GM21390 (cell line): ENCODE results near the gene ALX4.

ENCODE experiments used
- ATAC-seq: cut with Tn5 transposase; IDR thresholded peaks from one replicate; pipeline ENCODE4 v1.9.1; 2021; ENCODE audit not compliant: unreplicated experiment

The ALX4 gene

DNA sequence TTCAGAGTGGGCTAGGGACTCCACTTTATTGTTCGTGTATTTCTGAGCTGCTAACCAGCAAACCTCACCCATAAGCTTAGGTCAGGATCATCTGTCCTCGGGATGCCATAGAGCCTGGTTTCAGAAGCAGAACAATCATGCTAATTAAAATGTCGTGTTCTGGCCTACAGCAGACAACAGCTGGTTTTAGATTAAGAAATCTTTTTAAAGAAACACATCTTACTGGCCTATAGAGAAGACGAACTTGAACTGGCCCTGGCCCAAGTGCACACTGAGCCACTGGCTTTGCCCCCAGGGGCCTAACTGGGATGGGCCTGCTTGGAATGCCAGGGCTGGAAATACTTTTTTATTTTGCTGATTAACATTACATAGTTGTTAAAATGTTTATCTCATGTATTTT lies 63.2 kb downstream of the ALX4 start:
- ATAC-seq: no peak

DNA sequence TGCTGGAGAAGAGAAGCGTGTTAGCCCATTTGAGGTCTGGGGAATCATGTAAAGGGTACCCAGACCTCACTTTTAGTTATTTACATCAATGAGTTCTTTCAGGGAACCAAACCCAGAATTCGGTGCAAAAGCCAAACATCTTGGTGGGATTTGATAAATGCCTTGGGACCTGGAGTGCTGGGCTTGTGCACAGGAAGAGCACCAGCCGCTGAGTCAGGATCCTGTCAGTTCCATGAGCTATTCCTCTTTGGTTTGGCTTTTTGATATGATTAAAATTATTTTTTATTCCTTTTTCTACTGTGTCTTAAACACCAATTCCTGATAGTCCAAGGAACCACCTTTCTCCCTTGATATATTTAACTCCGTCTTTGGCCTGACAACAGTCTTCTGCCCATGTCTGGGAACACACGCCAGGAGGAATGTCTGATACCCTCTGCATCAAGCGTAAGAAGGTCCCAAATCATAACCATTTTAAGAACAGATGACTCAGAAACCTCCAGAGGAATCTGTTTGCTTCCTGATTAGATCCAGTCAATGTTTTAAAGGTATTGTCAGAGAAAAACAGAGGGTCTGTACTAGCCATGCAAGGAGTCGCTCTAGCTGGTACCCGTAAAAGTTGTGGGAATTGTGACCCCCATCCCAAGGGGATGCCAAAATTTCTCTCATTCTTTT lies 65.2 kb downstream of the ALX4 start:
- ATAC-seq: no peak

DNA sequence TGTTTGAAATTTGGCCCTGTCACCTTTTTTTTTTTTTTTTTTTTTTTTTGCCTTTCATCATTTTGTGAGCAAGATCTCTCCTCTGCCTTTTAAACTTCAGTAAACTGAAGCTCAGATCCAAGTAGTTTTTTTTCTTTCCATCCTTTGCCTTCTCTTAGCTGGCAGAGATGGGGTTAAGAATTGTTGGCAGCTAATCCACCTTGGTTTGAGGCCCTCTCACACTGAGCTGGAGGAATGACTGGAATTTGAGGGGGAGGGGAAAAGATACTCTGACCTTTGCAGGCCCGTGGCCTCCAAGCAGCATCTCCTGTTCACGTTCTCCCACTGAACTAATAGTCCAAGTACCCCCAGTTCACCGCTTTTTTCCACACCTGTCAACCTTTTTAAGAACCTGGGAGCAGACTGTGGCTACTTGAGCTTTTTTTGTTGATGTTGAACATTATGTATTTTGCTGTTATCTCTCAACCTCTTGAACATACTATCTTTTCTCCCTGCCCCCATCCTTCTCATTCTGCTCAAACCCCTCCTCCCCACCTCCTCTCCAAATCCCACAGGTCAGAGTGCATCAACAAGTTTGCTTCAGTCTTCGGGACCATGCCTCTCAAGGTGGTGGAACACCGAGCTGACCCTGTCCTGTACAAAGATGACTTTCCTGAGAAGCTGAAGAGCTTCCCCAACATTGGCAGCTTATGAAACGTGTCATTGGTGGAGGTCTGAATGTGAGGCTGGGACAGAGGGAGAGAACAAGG lies 66.2 kb downstream of the ALX4 start:
- ATAC-seq: no peak

DNA sequence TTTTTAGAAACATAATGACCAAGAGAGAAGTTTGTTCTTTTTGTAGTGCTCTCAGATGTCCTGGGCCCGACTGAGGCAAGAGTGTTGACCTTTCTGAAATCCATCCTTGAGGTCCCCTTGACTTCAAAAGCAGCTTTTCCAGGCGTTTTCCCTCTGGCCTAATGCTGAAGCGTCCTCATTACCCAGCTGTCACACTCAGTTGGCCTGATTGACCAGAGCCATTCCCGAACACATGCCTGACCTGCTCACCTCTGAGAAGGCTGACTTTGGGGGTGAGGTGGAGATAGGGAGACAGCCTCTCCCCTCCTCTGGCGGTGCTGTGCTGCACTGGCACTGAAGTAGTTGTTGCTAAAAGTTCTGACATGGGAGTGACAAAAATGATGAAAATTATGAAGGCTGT lies 66.9 kb downstream of the ALX4 start:
- no peak for ATAC-seq

DNA sequence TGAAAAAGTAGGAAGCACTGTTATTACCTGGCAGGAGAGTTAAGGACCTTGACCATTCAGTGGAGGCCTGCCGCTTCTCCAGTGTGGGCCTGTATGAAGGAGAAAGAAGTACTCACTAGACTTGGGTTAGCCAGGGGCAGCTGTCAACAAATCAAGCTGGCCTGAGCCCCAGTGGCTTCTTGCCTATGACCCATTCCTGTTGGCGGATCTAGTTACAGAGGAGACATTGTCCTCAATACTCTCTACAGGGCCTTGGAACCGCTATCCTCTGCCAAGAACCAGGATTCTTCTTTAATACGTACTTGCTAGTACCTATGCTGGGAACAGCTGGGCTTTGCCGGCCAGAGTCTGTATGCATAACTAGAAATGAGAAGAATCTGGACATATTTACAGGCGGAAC lies 68.1 kb downstream of the ALX4 start:
- no peak for ATAC-seq

DNA sequence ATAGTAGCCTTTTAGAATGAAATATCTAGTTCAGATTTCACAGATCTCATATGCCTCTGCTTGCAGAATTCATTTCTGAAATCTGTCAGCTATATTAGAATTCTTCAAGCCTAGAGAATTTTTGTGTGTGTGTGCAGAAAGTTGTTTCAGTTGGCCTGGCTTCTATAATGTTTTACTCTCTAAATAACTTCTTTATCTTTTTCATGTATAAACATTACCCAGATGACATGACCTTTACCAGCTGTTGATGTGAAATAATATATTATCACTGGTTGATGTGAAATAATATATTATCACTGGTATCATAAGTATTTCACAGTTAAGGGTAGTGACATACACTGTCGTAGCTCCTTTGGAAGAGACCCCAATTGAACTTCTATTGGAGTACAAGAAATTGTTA lies 72.8 kb downstream of the ALX4 start:
- ATAC-seq: no peak

DNA sequence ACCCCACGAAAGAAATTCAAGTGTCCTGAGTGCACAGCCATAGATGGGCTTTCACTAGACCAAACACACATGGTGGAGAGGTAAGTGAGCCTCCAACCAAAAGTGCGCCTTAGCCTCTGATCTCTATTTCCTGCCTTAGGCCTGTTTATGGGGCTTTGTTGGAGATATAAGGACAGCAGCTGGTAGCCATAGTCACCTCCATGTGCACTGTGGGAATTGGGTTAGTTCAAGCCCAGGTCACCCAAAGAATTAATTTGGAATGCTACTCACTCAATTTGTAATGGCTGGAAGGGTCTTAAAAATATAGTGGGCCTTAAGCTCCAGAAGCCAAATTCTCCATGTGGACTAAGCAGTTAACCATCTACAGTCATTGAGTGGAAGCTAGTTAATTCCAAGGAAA lies 73.6 kb downstream of the ALX4 start:
- no peak for ATAC-seq

DNA sequence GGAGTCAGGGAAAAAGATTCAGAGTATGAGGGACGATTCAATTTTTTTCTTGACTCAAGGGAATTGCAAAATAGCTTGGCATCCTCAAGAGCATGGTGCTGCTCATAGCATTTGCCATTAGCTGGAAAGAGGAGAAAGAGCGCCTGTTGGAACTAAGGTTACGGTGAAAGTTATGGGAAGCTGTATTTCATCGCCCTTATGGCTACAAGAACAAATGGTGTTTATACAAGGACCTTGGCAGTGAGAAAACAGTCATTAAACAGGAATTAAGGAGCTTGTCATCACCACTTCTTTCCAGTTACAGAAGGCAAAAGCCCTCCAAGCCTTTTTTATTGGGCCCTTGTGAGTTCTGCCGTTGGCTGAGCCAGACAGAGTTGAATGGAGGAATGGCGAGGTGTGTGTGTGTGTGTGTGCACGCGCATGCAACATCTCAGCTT lies 74.2 kb downstream of the ALX4 start:
- ATAC-seq: no peak

DNA sequence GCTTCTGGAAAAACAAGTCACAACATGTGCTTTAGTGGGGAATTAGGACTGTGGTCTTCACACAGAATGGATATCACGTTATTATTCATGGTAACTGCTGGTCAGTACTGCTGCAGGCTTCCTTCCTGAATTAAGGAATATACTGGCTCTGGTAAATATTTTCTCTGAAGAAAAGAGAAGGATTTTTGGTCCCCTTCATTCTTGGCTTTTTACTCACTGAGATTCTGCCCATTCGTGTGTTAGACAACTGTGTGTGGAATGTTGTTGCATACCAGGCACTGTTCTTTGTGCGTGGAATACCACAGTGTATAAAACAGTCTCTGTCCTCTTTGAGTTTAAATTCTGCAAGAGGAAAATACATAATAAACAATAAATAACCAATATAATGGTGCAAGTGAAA lies 80.3 kb downstream of the ALX4 start:
- ATAC-seq: no peak

DNA sequence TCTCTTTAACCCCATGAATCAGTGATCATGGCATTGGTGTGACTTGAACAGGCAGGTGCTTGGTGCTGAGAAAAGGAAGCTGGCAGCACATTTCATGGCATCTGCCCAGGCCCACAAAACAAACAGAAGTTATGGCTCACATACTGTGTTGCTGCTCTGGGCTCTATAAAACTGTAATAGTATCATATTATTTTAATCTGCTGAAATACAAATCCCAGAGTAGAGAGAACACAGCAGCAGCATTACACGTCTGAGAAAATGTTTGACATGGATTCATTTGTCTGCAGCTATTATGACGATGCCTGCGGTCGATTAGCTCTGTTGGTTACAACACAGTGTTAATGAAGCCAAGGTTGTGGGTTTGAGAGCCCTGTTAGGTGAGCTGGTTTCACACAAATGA lies 80.8 kb downstream of the ALX4 start:
- no peak for ATAC-seq

DNA sequence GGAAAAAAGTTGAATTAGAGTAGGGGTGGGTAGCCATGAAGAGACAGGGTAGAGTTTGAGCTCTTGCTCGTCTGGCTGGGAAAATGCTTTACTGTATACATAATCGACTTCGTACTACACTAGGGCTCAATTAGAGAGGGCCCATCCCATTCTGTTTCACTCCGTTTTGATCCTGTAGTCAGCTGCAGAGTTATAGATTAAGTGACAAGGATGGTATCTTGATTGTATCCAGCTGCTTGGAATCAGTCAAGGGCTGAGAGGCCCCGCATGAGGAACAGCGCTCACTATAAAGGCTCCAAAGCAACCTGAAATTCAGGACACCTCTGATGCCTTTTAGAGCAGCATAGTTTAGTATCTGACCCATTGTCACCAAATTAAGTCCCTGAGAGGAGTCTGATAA lies 81.6 kb downstream of the ALX4 start:
- ATAC-seq: no peak

DNA sequence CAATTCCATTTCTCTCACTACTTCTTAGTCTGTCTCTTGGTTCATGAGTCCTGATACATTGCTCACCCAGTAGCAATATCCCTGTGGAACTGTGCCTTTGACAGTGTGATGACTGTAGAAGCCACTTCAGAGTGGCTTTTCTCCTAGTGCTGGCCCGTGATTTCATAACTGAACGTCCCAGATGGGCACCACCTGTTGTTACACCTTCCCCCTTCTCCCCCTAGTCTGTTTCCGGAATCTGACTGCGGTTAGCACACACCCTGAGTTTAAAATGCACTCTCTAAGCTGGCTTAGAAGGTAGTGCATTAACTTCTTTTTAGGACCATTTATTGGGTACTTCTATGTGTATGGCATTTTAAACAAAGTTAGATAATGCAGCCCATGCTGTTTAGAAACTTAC lies 83.0 kb downstream of the ALX4 start:
- no peak for ATAC-seq

DNA sequence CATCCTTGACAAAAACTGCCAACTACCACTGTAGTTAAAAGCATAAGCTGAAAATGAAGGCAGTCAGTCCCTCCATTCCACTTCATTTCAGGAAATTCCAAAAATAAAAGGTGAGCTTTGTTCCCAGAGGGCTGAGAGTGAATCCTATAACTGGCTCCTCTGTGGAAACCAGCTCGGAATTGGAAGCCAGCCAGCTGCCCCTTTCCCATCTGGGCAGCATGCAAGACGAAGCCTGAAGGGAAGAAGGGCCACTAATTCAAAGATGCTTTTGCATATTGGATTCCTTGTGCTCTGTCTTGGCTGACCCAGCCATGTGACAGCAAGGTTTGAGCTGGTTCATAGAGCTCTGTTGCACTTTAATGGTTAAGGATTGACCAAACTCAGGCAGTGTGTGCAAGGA lies 83.4 kb downstream of the ALX4 start:
- no peak for ATAC-seq

DNA sequence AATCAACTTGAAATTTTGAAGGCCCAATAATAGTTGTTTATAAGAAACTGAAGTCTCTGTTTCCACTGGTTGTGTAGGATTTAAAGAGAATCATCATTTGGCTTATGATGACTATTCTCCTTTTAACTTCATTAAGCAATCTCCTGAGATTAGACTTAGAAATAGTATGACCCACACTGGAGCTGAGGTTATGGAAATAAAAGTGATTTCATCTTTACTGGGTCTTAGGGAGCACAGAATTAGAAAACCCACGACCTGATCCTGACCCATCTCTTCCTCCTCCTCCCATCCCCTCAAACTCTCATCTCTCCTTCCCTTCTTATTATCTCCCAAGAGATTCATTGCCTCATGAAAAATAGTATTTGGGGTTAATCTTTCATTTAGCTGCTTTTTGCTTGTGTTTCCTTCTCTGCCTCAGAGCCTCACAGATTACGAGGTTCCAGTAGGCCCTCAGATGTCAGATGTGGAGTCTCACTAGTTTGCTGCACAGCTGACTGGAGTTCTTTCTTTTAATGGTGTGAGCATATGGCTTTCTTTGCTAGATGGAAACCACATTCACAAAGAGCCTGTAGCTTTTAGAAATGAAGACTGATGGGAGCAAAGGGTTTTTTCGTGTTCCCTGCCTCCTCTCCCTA lies 85.0 kb downstream of the ALX4 start:
- ATAC-seq: no peak

DNA sequence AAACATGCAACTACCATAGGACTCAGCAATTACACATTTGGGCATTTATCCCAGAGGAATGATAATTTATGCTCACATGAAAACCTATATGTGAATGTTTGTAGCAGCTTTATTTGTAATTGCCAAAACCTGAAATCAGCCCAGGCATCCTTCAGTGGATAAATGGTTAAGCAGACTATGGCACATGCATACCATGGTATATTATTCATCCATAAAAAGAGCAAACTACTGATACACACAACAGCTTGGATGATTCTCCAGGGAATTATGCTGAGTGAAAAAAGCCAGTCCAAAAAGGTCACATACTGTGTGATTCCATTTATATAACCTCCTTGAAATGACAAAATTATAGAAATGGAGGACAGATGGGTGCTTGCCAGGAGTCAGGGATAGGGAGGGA lies 86.7 kb downstream of the ALX4 start:
- no peak for ATAC-seq

DNA sequence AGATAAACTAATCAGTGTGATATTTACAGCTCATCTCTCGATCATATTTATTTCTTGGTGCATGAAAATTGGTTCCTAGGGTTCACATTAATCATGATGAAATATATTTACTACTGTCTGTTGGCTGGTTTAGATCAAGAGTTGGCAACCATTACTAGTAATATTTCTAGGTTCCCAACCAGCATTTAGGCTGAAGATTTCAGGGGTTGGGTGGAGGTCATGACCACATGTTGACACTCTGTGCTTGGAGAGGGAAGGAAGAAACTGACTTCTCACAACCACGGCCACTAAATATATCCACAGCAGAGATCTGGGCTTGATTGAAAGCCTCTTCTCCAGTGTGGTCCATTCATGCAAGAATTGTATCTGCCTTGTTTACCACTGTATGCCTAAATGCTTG lies 87.9 kb downstream of the ALX4 start:
- ATAC-seq: no peak

DNA sequence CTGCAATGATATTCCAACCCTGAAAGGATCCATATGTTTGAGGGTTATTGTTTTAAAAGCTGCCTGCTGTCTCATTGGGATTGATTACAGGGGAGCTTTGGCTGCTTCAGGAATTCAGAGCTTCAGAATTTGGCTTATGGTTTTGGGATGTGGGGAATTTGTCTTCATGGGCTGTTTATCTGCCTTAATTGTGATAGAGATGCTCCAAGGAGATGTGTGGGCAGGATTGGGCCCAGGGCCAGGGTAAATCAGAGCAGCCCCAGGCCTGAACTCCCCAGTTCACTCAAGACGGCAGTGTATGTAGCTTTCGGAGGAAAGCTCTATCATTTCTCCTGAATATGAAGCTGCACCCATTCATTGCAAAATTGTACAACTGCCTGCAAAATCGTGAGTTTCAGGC lies 88.5 kb downstream of the ALX4 start:
- no peak for ATAC-seq

DNA sequence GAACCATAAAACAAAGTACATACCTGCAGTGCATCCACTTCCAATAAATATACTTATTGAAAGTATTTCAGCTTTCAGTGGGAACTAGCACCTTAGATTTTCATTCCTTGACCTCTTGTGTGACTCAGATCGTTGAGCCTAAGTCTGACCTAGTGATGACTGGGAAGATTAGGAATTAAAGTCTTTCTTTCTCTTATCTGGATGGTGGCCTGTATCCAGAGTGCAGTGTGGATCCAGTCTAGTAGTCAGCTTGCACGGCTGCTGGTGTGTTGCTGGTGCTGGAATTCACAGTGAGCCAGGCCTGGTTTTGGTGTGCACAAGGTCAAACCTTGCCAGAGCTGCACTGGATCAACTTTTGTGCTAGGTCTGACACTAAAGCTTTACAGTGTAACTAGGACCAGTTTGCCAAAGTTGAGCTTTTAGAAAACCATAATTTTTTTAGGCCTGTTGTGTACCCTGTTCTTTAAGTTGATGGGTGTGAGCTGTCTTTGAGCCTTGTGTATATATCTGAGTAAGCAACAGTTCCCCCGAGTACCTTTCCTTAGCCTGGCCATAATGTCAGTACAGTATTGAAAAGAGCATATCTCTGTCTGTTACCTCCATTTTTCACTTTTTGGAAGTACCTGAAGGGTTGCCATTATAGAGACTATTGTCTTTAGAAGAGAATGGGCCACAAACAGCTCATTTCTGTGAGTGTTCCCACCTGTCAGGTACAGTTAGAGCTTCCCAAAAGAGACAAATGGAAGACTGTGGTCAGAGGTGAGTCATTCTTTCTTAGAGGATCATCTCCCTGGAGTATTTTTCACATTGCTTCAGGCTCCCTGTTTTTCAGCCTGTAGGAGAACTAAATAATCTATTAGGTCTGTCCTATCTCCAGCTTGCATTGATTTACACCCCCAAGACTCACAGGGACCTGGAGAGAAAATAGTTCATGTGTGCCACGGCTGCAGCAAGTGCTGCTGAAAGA lies 89.8 kb downstream of the ALX4 start:
- ATAC-seq: no peak

DNA sequence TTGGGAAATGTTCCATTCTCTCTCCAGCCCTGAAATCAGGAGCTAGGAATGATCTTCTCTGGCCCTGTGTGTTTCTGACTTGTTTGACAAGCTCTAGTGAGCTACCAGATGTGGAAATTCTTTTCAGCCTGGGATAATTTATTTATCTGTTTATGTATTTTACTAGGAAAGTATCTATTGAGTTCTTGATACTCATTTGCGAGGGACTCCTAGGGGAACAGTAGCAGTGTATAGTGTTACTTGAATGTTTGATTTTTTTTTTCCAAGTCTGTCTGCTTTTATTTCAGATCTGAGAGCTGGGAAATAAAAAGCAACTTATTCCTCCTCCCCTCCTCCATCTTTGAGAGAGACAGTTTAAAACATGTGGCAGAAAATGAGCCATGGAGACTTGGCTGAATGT lies 92.5 kb downstream of the ALX4 start:
- ATAC-seq: no peak

DNA sequence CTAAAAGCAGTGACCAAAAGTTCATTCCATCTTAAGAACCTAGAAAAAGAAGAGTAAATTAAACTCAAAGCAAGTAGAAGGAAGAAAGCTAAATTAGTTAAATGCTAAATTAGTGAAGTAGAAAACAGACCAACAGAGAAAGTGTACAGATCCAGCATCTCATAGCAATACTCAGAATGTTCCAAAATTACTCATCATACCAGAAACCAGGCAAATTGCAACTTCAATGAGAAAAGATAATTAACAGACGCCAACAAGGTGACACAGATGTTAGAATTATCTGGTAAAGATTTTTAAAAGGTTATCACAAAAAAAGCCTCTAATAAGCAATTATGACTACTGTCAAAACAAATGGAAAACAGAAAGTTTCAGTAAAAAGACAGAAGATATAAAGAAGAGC lies 96.8 kb downstream of the ALX4 start:
- no peak for ATAC-seq

DNA sequence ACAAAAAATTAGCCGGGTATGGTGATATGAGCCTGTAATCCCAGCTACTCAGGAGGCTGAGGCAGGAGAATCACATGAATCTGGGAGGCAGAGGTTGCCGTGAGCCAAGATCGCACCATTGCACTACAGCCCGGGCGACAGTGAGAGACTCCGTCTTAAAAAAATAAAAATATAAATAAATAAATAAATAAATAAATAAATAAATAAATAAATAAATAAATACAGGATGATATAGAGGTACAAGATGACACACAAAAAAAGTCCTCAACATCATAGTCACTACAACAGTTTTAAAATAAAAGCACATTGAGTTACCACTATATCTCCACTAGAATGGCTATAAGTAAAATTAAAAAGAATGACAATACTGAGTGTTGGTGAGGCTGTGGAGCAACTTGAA lies 97.8 kb downstream of the ALX4 start:
- no peak for ATAC-seq
